ENCODE data around the gene ZNF214. TPM values are rescaled to one million over a fixed set of nuclear protein-coding genes. Genes with fewer than 3 reads are reported as not detected.

ZNF214 gene
- polyA plus RNA-seq, 1 donor from 2014 or later, result not detected

Other genes starting within 250 kb of the ZNF214 start
- gene OR2AG2, start 248.4 kb downstream of the ZNF214 start, polyA plus RNA-seq, result not detected
- gene OR2AG1, start 237.3 kb downstream of the ZNF214 start, polyA plus RNA-seq, result not detected
- gene OR6A2, start 220.7 kb downstream of the ZNF214 start, polyA plus RNA-seq, result not detected
- gene OR10A5, start 174.7 kb downstream of the ZNF214 start, polyA plus RNA-seq, result not detected
- not detected for gene OR10A2, start 157.3 kb downstream of the ZNF214 start, polyA plus RNA-seq
- gene OR10A4, start 143.7 kb downstream of the ZNF214 start, polyA plus RNA-seq, result not detected
- gene OR2D2, start 127.8 kb downstream of the ZNF214 start, polyA plus RNA-seq, result not detected
- not detected for gene OR2D3, start 99.3 kb downstream of the ZNF214 start, polyA plus RNA-seq
- 1.4 TPM for gene ZNF215, start 93.9 kb downstream of the ZNF214 start, polyA plus RNA-seq
- not detected for gene NLRP14, start 133 bp upstream of the ZNF214 start, polyA plus RNA-seq
- not detected for gene RBMXL2, start 68.7 kb upstream of the ZNF214 start, polyA plus RNA-seq
- gene SYT9, start 231.6 kb upstream of the ZNF214 start, polyA plus RNA-seq, result 0.21 TPM

All from IgD-negative memory B cell (primary cell).